ENCODE results near the gene ALG9.

- no peak for TF ChIP-seq CTCF (IDR thresholded peaks at IDR 0.05)
- no peak for TF ChIP-seq POLR2A (IDR thresholded peaks at IDR 0.05)
Measured at GRCh38 chr11:111917788-111918187, 46.4 kb upstream of the ALG9 start.
